Glomerular endothelial cell (primary cell): ENCODE data around the gene VENTX. TPM values are rescaled to one million over a fixed set of nuclear protein-coding genes. Genes with fewer than 3 reads are reported as not detected.

Experiments
- DNase-seq: peaks from one replicate; pipeline ENCODE4 v3.0.0-alpha.2; 2011; ENCODE audit warnings: low read depth, low spot score; ENCODE audit errors: extremely low read depth
- total RNA-seq: library from RNA; depleted of rRNA; stranded (reverse); fragments of >200 nt; gene quantifications from 2 replicates; pipeline ENCODE4 v1.2.3, GENCODE V29; 2015

The VENTX gene
- total RNA-seq, 1 donor from 2014 or later, result not detected

DNA sequence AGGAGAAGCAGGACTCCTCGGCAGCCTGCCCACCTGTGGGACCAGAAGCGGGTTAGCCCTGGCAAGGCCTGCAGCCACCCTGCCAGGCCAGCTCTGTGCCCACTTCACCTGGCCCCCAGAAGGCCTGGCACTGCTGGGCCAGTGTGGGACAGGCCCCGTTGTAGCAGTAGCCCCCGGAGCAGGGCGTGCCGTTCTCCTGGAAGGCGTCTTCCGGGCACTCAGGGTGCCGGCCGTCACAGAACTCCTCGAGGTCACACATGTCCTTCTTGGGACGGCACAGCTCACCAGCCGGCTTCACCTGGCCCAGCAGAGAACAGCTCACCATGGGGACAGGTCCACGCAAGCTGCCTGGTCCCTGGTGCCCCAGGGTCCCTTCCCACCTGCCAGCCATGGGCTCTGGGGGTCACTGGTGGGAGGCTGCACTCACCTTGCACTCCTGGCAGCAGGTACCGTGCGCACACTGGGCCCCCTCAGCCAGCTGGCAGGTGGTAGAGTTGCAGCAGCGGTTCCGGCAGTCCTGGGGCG, 33.2 kb downstream of the VENTX start:
- no peak for DNase-seq

DNA sequence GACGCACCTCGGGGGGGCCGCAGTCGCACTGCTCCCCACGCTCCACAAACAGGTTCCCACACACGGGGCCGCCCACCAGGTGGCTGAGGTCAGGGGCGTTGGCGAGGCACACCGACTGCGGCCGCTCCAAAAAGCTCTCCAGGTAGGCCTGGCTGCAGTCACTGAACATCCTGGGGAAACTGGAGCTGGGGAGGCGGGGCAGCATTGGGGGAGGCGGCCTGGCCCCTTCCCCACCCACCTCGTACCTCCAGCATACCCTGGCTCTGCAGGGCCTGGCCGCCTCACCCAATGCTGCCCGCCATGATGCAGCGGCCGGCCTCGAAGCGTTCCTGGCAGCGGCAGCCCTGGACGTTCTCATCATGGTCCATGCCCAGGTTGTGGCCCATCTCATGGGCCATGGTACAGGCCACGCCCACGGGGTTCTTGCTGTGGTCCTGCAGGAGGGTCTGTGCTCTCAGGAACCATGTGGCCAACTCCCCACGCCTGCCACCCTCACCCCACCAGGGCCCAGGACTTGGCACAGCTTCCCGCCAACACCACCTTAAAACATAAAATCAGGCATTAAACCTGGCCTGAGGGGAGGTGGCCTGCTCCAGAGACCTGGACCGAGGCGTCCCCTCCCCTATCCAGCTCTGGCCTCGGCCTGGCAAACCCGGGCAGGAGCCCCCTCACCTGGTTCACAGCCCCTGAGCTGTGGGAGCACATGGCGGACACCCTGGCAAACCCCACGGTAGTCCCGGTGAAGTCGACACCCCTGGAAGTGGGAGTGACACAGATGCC, 34.1 kb downstream of the VENTX start:
- no peak for DNase-seq

GRCh38 chr10:133272301-133272963, 34.8 kb downstream of the VENTX start:
- no peak for DNase-seq

DNA sequence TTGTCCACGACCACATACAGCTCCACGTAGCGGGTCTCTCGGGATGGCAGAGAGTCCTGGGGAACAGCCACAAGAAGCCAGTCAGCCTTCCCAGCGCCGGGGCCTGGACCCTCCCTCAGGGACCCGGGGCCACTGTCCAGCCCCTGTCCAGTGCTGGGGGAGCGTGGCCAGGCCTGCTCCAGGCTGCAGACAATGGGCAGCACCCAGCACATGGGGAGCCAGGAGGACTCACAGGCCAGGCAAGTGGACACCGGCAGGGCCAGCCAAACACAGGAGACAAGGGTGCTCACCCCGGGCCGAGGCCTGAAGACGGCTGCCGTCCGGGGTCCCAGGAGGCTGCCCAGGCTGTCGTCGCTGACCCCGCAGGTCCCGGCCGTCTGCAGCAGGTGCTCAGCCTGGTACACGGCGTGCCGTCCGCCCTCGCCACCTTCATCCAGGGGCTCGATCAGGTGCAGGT, 35.3 kb downstream of the VENTX start:
- DNase-seq, result no peak

GRCh38 chr10:133273534-133274143, 36.0 kb downstream of the VENTX start:
- no peak for DNase-seq

- DNase-seq, result no peak
Measured at GRCh38 chr10:133274751-133275683, 37.4 kb downstream of the VENTX start.

DNA sequence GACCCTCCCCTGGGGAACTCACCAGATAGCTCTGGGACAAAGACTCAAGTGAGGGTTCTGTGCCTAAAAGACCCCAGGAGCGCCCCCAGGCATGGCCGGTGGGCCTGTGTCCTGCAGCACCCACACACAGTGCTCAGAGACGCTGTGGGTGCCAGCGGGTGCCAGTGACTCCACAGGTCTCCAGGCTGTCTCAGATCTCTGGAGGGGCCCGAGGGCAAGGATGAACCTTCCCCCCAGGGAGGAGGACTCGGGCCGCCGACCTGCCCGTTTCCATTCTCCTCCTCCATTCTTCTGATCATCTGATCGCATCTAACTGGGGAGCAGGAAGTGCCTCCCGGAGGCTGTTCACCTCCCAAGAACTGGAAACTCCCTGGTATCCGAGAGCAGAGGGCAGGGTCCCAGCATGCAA, 38.0 kb downstream of the VENTX start:
- no peak for DNase-seq

- no peak for DNase-seq
Measured at GRCh38 chr10:133276100-133276434, 38.4 kb downstream of the VENTX start.

- DNase-seq, result no peak
Measured at GRCh38 chr10:133276435-133277201, 39.0 kb downstream of the VENTX start, which contains the start of gene ADAM8. Gene ADAM8 (minus strand): TSS chr10:133276868. CDS start chr10:133276817, 51 bp downstream.

DNA sequence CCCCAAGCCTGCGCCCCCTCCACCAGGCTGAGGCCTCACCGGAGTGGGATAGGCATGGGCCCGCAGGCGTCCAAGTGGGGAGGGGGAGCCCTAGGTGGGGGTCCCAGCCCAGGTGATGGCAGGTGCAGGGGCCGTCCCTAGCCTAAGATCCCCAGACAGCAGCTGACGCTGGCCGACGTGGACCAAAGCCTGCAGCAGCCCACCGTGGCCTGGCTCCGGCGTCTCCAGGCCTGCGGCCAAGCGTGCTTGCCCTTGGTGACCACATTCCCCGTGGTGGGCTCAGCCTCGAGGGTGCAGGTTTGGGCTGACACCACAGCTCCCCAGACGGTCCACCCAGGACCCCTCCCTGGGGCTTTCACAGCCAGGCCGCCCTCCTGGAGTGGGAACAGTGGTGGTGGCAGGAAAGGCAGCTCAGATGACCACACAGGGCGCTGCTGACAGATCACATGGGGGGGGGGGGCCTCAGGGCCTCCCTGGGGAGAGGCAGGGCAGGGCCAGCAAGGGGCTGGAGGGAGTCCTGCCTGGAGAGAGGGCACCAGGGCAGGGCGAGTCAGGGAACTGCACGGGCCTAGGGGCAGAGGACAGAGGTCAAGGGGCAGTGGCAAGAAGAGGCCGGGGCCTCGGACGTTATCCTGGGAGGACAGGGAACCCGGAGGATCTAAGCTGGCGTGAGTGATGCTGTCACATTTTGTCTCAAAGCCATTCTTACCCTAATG, 39.8 kb downstream of the VENTX start:
- no peak for DNase-seq

DNA sequence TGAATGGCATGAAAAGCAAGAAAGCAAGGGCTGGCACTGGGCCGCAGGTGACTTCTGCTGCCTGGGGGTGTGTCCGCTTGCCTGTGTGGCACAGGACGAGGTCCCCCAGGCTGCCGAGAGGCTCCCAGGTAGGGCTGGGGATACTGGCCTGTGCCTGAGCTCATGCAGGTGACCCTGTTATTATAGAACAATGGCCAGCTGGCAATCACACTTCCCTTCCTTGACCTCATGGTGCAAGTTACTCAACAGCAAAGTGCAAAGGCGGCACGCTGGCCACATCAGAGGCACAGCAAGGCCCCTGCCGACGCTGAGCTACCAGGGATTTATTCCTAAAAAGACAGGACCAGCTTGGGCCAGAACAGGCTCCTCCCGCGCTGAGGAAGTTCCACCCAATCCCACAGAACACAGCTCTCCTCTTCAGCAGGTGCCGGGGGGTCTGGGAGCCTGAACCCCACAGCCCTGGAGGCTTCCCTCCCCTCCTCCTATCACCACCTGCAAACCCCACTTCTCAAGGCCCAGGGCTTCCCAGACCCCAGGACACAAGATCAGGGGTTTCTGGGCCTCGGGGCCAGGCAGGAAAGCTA, 40.4 kb downstream of the VENTX start:
- no peak for DNase-seq

- no peak for DNase-seq
Measured at GRCh38 chr10:133278577-133279265, 41.1 kb downstream of the VENTX start.

- no peak for DNase-seq
Measured at GRCh38 chr10:133279326-133280226, 41.9 kb downstream of the VENTX start.

- no peak for DNase-seq
Measured at GRCh38 chr10:133280391-133281059, 42.9 kb downstream of the VENTX start.

- no peak for DNase-seq
Measured at GRCh38 chr10:133281084-133281483, 43.4 kb downstream of the VENTX start.

DNA sequence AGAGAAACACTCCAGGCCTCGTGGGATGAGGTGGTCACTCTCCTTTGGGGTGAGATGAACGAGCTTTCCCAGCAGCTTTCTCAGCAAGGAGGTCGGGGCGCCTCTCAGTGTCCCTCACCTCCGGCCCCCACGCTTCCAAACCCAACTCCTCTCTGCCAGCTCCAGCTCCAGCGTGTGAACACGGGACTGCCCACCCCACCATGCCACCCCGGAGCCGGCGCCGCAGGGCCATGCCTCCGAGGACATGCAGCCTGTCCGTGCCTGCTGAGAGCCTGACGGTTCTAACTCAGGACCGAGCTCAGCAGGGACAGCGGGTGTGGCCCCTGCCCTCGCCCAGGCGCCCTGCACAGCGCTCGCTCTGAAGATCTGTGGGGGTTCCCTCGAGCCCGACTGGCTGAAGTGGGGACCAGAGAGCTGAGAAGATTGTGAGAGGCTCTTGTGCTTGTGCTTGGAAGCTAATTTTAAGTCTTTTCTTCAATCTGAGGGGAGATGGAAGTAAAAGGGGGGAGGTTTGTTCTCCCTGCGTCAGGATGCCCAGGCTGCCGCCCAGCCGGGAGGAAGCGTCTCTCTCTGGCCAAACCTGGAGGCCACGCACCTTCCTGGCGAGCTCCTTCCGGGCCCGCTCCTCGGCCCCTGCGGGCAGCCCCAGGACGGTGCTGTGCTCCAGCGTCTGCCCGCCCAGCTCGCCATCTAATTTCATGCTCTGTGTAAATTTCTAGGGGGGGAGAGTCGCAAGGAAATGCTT, 44.1 kb downstream of the VENTX start:
- no peak for DNase-seq
